ENCODE results near the gene RFX1.

The RFX1 gene

DNA sequence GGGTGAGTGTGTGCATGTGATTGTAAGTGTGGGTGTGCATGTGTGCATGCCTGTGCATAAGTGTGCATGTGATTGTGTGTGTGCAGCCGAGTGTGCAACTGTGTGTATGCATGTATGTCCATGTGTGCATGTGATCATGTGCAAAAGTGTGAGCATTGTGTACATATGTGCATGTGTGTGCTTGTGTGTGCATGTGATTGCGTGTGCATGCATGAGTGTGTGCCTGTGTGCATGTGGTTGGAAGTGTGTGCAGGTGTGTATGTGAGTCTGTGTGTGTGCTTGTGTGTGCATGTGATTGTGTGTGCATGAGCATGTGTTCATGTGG, 71.4 kb downstream of the RFX1 start:
- H3K4me1 ChIP-seq (ENCODE audit: low read length), result no peaks in the 10 kb centered on the region
- no peaks in the 10 kb centered on the region for H3K79me2 ChIP-seq (ENCODE audit: low read length)
- no peaks in the 10 kb centered on the region for H4K20me1 ChIP-seq (ENCODE audit: insufficient read depth, low read length)
- no peaks in the 10 kb centered on the region for H3K9me3 ChIP-seq (replicated peaks; ENCODE audit: insufficient read depth, low read length)
- no peak overlapping the region for H3K9ac ChIP-seq (ENCODE audit: low read length)
- no peak for DNase-seq
- no peak overlapping the region for H3K4me3 ChIP-seq (ENCODE audit: low read length)
- no peaks in the 10 kb centered on the region for H3K36me3 ChIP-seq (replicated peaks; ENCODE audit: insufficient read depth, low read length)
- peaks cover 28% of the 10 kb centered on the region for H3K27me3 ChIP-seq (replicated peaks; ENCODE audit: insufficient read depth, low read length)
- TF ChIP-seq EZH2 (optimal IDR thresholded peaks at IDR 0.05; ENCODE audit: low read depth, low read length), result no peak
- TF ChIP-seq CTCF (IDR thresholded peaks at IDR 0.05; ENCODE audit: low read length), result no peak
- TF ChIP-seq EZH2phosphoT487 (IDR thresholded peaks at IDR 0.05; ENCODE audit: low read length), result no peak
- no peaks in the 10 kb centered on the region for H3K9me2 ChIP-seq (replicated peaks; ENCODE audit: insufficient read depth, low read length)
- no peak overlapping the region for H3K4me2 ChIP-seq (ENCODE audit: low read depth, low read length)
- H3K27ac ChIP-seq (ENCODE audit: low read length), result no peak overlapping the region
- no peaks in the 10 kb centered on the region for H3F3A ChIP-seq (ENCODE audit: insufficient read depth, low read length)
- no peak overlapping the region for H2AFZ ChIP-seq (ENCODE audit: low read length)

- no peaks in the 10 kb centered on the region for H3K9me2 ChIP-seq (replicated peaks; ENCODE audit: insufficient read depth, low read length)
- H4K20me1 ChIP-seq (ENCODE audit: insufficient read depth, low read length), result no peaks in the 10 kb centered on the region
- H3K4me3 ChIP-seq (ENCODE audit: low read length), result no peak overlapping the region
- TF ChIP-seq EZH2 (optimal IDR thresholded peaks at IDR 0.05; ENCODE audit: low read depth, low read length) (no peak), CTCF (IDR thresholded peaks at IDR 0.05; ENCODE audit: low read length) (no peak), EZH2phosphoT487 (IDR thresholded peaks at IDR 0.05; ENCODE audit: low read length) (no peak)
- no peak for DNase-seq
- no peaks in the 10 kb centered on the region for H3K4me1 ChIP-seq (ENCODE audit: low read length)
- no peaks in the 10 kb centered on the region for H3K9me3 ChIP-seq (replicated peaks; ENCODE audit: insufficient read depth, low read length)
- H3K4me2 ChIP-seq (ENCODE audit: low read depth, low read length), result no peak overlapping the region
- peaks cover 19% of the 10 kb centered on the region for H3K27me3 ChIP-seq (replicated peaks; ENCODE audit: insufficient read depth, low read length)
- H3K79me2 ChIP-seq (ENCODE audit: low read length), result no peaks in the 10 kb centered on the region
- H3K27ac ChIP-seq (ENCODE audit: low read length), result no peak overlapping the region
- H2AFZ ChIP-seq (ENCODE audit: low read length), result no peak overlapping the region
- no peaks in the 10 kb centered on the region for H3K36me3 ChIP-seq (replicated peaks; ENCODE audit: insufficient read depth, low read length)
- no peak overlapping the region for H3K9ac ChIP-seq (ENCODE audit: low read length)
- H3F3A ChIP-seq (ENCODE audit: insufficient read depth, low read length), result no peaks in the 10 kb centered on the region
Observed at GRCh38 chr19:13932911-13933393, 73.2 kb downstream of the RFX1 start.

GRCh38 chr19:13932149-13932637, 73.9 kb downstream of the RFX1 start:
- H3K9me3 ChIP-seq (replicated peaks; ENCODE audit: insufficient read depth, low read length), result no peaks in the 10 kb centered on the region
- H4K20me1 ChIP-seq (ENCODE audit: insufficient read depth, low read length), result no peaks in the 10 kb centered on the region
- H3K9ac ChIP-seq (ENCODE audit: low read length), result no peak overlapping the region
- peaks cover 12% of the 10 kb centered on the region for H3K27me3 ChIP-seq (replicated peaks; ENCODE audit: insufficient read depth, low read length)
- no peaks in the 10 kb centered on the region for H3K4me1 ChIP-seq (ENCODE audit: low read length)
- no peak for DNase-seq
- H3K27ac ChIP-seq (ENCODE audit: low read length), result no peak overlapping the region
- TF ChIP-seq EZH2phosphoT487 (IDR thresholded peaks at IDR 0.05; ENCODE audit: low read length), result no peak
- TF ChIP-seq EZH2 (optimal IDR thresholded peaks at IDR 0.05; ENCODE audit: low read depth, low read length), result no peak
- no peak for TF ChIP-seq CTCF (IDR thresholded peaks at IDR 0.05; ENCODE audit: low read length)
- no peaks in the 10 kb centered on the region for H3K79me2 ChIP-seq (ENCODE audit: low read length)
- H3K9me2 ChIP-seq (replicated peaks; ENCODE audit: insufficient read depth, low read length), result no peaks in the 10 kb centered on the region
- no peak overlapping the region for H2AFZ ChIP-seq (ENCODE audit: low read length)
- H3K36me3 ChIP-seq (replicated peaks; ENCODE audit: insufficient read depth, low read length), result no peaks in the 10 kb centered on the region
- H3F3A ChIP-seq (ENCODE audit: insufficient read depth, low read length), result no peaks in the 10 kb centered on the region
- no peak overlapping the region for H3K4me2 ChIP-seq (ENCODE audit: low read depth, low read length)
- H3K4me3 ChIP-seq (ENCODE audit: low read length), result no peak overlapping the region

Measured in MM.1S (cell line).